Measurements from ENCODE around the gene TGIF2.
"Not testable (repeated sequence)": the region's sequence is repeated elsewhere in the genome, so short reads cannot be mapped to it uniquely, and the experiment has no call there.

Gene TGIF2

DNA sequence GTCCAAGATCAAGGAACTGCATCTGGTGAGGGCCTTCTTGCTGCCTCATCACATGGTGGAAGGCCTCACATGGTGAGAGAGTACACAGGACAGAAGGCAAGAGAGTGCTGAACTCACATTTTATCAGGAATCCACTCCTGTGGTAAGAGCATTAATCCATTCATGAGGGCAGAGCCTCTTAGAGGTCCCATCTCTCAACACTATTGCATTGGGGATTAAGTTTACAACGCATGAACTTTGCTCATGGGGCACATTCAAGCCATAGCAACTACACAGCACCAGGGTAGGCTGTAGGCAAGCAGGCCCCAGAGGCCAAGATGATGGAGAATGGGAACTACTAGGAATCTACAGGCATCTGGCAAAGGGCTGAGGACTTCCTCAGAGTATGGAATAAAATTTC, 10.0 kb upstream of the TGIF2 start:
- peaks cover 12% of the 10 kb centered on the region for H3K27me3 Mint-ChIP-seq
- H3K4me3 Mint-ChIP-seq, result no peak overlapping the region
- no peak for DNase-seq
- peaks cover 6% of the 10 kb centered on the region for H3K9me3 Mint-ChIP-seq
- H3K4me1 Mint-ChIP-seq, result no peaks in the 10 kb centered on the region
- no peak overlapping the region for H3K27ac Mint-ChIP-seq
- H3K36me3 Mint-ChIP-seq, result no peaks in the 10 kb centered on the region
- CTCF ChIA-PET, result no interaction called here

- H3K4me3 Mint-ChIP-seq, H3K4me1 Mint-ChIP-seq, H3K36me3 Mint-ChIP-seq, H3K9me3 Mint-ChIP-seq, CTCF ChIA-PET, DNase-seq, H3K27ac Mint-ChIP-seq: not testable (repeated sequence)
- peaks cover 12% of the 10 kb centered on the region for H3K27me3 Mint-ChIP-seq
These were observed 9.2 kb upstream of the TGIF2 start for GRCh38 chr20:36564078-36564725.

- H3K4me3 Mint-ChIP-seq, H3K36me3 Mint-ChIP-seq, H3K4me1 Mint-ChIP-seq, DNase-seq, H3K9me3 Mint-ChIP-seq, H3K27ac Mint-ChIP-seq: not testable (repeated sequence)
- CTCF ChIA-PET, result interaction anchor here (0.8 kb wide), 1 partner anchor 17 kb away, joined by 3 read pairs; no protein-coding TSS in a partner anchor
- peaks cover 12% of the 10 kb centered on the region for H3K27me3 Mint-ChIP-seq
These were observed 8.7 kb upstream of the TGIF2 start for GRCh38 chr20:36564726-36565121.

DNA sequence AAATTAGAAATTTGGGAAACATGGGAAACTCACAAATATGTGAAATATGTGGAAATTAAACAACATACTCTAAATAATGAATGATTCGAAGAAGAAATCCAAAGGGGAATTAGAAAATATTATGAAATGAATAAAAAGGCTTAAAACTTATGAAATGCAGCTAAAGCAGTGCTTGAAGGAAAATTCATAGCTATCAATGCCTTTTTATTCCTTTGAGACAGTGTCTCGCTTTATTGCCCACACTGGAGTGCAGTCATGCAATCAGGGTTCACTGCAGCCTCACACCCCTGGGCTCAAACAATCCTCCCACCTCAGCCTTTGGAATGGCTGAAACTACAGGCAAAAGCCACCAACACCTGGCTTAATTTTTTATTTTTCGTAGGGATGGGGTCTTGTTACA, 7.9 kb upstream of the TGIF2 start:
- no peak overlapping the region for H3K27ac Mint-ChIP-seq
- CTCF ChIA-PET, result interaction anchor here (0.8 kb wide), 1 partner anchor 18 kb away, joined by 3 read pairs; no protein-coding TSS in a partner anchor

GRCh38 chr20:36569847-36570429, 3.5 kb upstream of the TGIF2 start:
- peaks cover 20% of the 10 kb centered on the region for H3K4me1 Mint-ChIP-seq
- peaks cover 3% of the 10 kb centered on the region for H3K36me3 Mint-ChIP-seq
- no peak overlapping the region for H3K27ac Mint-ChIP-seq
- H3K9me3 Mint-ChIP-seq, result peaks cover 3% of the 10 kb centered on the region
- no peak overlapping the region for H3K4me3 Mint-ChIP-seq
- CTCF ChIA-PET, result interaction anchor here (0.5 to 2.6 kb wide), 3 partner anchors 12 to 26 kb away, joined by 3 to 7 read pairs (median 7); no protein-coding TSS in a partner anchor
- DNase-seq, result no peak
- peaks cover 5% of the 10 kb centered on the region for H3K27me3 Mint-ChIP-seq

More for the DNA sequence above, 7.9 kb upstream of the TGIF2 start:
- Mint-ChIP-seq H3K4me1 (no peaks in the 10 kb centered on the region), H3K4me3 (no peak overlapping the region), H3K36me3 (no peaks in the 10 kb centered on the region), H3K9me3 (peaks cover 6% of the 10 kb centered on the region), H3K27me3 (peaks cover 12% of the 10 kb centered on the region)
- DNase-seq, result no peak

DNA sequence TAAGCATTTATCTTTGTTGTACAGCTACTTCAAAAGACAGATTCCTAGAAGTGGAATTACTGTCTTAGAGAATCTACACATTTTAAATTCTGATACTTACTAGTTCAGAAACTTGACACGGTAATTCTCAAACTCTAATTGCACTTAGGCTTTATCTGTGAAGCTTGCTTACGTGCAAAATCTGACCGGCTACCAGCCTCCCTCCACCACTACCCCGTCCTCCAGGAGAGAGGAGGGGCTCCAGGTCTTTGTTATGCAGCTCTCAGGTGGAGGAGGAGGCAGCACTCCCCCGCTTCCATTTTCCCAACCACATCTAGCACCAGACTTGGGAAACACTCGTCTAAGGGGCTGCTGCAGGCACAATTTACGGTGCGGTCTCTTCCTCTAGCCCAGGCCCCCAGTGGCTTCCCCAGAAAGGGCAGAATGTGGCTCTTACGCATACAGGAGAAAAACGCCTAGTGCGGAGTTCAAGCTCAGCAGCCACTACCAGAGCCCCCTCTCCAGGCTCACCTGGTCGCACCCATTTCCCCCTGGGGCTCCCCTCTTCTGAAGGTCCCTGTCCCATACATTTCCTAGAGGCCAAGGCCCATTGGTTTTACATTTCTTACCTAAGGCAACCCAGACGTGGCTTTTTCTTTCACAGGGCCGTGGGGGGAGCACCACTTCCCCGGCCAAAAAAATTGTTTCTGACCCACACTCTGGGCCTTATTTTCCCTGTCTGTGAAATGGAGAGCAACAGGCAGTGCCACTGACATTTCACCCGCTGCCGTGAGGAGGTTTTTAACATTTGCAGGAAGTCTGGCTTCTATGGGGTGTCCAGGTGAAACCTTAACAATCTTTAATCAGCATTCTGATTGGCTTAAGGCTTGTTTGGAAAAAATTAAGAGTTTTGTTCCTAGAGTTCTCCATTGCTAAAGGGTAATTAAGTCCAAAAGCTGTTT, 1.6 kb upstream of the TGIF2 start:
- DNase-seq, result no peak
- CTCF ChIA-PET, result interaction anchor here (0.8 to 2.6 kb wide), 5 partner anchors 10 to 44 kb away, joined by 3 to 7 read pairs (median 4); no protein-coding TSS in a partner anchor
- no peaks in the 10 kb centered on the region for H3K9me3 Mint-ChIP-seq

GRCh38 chr20:36572701-36573102, 695 bp upstream of the TGIF2 start:
- peaks cover 16% of the 10 kb centered on the region for H3K36me3 Mint-ChIP-seq
- H3K27ac Mint-ChIP-seq, result peak overlapping the region; percentile 98
- no peaks in the 10 kb centered on the region for H3K9me3 Mint-ChIP-seq
- peaks cover 5% of the 10 kb centered on the region for H3K27me3 Mint-ChIP-seq
- peak; percentile 63 for DNase-seq
- peak overlapping the region; percentile 77 for H3K4me3 Mint-ChIP-seq
- peaks cover 37% of the 10 kb centered on the region for H3K4me1 Mint-ChIP-seq
- CTCF ChIA-PET, result interaction anchor here (1.4 kb wide), 1 partner anchor 19 kb away, joined by 4 read pairs; no protein-coding TSS in a partner anchor

More for the DNA sequence above, 1.6 kb upstream of the TGIF2 start:
- Mint-ChIP-seq H3K27me3 (peaks cover 5% of the 10 kb centered on the region), H3K4me3 (peak overlapping the region; percentile 77), H3K4me1 (peaks cover 37% of the 10 kb centered on the region), H3K27ac (peak overlapping the region; percentile 98), H3K36me3 (peaks cover 16% of the 10 kb centered on the region)

DNA sequence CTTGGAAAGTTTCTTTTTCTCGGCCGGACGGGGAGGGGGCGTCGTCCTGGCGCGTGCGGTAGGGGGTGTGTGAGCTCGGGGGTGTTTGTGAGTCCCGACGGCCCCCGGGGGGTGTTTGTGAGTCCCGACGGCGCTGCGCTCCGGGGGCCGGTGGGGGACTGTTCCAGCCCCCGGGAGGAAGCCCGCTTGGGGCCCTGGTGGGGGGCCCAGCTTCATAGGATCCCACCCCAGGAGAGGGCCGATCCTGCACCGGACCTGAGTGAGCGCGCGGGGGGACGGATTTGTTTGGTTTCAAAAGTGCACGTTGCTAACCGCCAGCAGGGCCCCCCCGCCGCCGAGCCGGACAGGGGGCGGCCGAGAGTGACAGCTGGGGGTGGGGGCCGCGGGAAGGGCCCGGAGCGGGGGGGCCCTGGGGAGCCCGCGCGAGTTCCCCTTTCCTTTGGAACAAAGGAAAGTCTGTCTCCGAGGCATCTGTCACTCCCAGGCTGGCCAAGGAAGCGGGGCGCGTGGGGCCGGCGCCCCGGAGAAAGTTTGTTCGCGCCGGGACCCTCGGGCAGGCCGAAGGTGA, 485 bp downstream of the TGIF2 start:
- Mint-ChIP-seq H3K27ac (peak overlapping the region; percentile 71), H3K4me3 (peak overlapping the region; percentile 87)

GRCh38 chr20:36574366-36575135, 1.2 kb downstream of the TGIF2 start:
- Mint-ChIP-seq H3K4me3 (peak overlapping the region; percentile 87), H3K27ac (peak overlapping the region; percentile 90), H3K27me3 (peaks cover 5% of the 10 kb centered on the region), H3K4me1 (peaks cover 37% of the 10 kb centered on the region), H3K36me3 (peaks cover 21% of the 10 kb centered on the region), H3K9me3 (no peaks in the 10 kb centered on the region)
- peak; percentile 69 for DNase-seq
- CTCF ChIA-PET, result interaction anchor here (1.4 to 3.4 kb wide), 3 partner anchors 15 to 38 kb away, joined by 4 to 18 read pairs (median 5); partner anchors contain the start of gene RAB5IF

More for the DNA sequence above, 485 bp downstream of the TGIF2 start:
- CTCF ChIA-PET, result interaction anchor here (0.7 to 3.4 kb wide), 3 partner anchors 11 to 31 kb away, joined by 3 to 18 read pairs (median 4); partner anchors contain the start of gene RAB5IF
- Mint-ChIP-seq H3K9me3 (no peaks in the 10 kb centered on the region), H3K4me1 (peaks cover 37% of the 10 kb centered on the region), H3K27me3 (peaks cover 5% of the 10 kb centered on the region), H3K36me3 (peaks cover 16% of the 10 kb centered on the region)
- DNase-seq, result peak; percentile 53

DNA sequence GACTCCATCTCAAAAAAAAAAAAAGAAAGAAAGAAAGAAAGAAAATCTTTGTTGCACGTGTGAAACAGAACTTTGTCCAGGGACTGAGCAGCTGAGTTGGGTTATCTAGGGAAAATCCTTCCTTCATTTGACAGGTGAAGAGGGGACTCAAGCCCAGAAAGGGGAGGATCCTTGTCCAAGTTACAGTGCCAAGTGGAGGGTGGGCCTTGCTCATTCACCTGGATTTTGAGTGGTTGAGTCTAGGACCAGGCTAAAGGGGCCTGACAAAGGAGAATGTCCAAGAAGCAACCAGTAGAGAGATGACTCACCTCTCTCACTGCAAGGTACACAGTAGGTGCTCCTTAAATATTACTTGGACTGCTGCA, 2.7 kb downstream of the TGIF2 start:
- Mint-ChIP-seq H3K27ac (peak overlapping the region; percentile 90), H3K9me3 (no peaks in the 10 kb centered on the region), H3K4me1 (peaks cover 43% of the 10 kb centered on the region), H3K36me3 (peaks cover 31% of the 10 kb centered on the region), H3K27me3 (peaks cover 5% of the 10 kb centered on the region), H3K4me3 (peak overlapping the region; percentile 87)
- no peak for DNase-seq
- CTCF ChIA-PET, result interaction anchor here (1.9 to 3.4 kb wide), 3 partner anchors 19 to 36 kb away, joined by 5 to 18 read pairs (median 7); partner anchors contain the start of gene RAB5IF

- CTCF ChIA-PET, result interaction anchor here (2.4 kb wide), 1 partner anchor 11 kb away, joined by 9 read pairs; no protein-coding TSS in a partner anchor
- H3K27ac Mint-ChIP-seq, result no peak overlapping the region
- no peak for DNase-seq
- no peaks in the 10 kb centered on the region for H3K9me3 Mint-ChIP-seq
- peaks cover 45% of the 10 kb centered on the region for H3K36me3 Mint-ChIP-seq
- H3K27me3 Mint-ChIP-seq, result no peaks in the 10 kb centered on the region
- peaks cover 40% of the 10 kb centered on the region for H3K4me1 Mint-ChIP-seq
- H3K4me3 Mint-ChIP-seq, result no peak overlapping the region
These were observed 5.1 kb downstream of the TGIF2 start for GRCh38 chr20:36578356-36579041.

DNA sequence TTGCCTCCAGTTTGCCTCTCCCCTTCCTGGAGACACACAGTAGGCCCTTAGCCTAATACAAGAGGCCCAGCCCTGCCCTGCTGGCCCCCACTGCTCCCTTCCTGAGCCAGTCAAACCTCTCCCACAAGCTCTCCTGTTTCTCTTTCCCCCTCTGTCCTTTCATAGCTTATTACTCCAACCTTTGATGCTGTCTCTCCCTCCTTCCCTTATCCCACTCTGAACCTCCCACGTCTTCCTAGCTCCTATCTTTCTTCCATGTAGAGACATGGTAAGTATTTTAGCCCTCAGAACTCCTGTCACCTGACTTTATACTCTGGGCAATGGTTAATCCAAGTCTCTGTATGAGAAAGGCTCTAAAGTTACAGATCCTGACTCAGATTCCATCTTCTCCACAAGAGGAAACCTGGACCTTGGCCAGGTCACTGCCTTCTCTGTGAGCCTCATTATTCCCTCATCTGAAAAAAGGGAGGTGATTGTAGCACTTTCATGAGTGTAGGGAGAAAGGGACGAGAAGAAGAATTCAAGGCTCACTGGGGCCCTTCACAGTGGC, 6.7 kb downstream of the TGIF2 start:
- DNase-seq, result no peak
- Mint-ChIP-seq H3K4me3 (no peak overlapping the region), H3K36me3 (peaks cover 44% of the 10 kb centered on the region), H3K27ac (peak overlapping the region; percentile 70), H3K9me3 (no peaks in the 10 kb centered on the region), H3K27me3 (no peaks in the 10 kb centered on the region), H3K4me1 (peaks cover 37% of the 10 kb centered on the region)
- CTCF ChIA-PET, result no interaction called here
